GM21381 (cell line): ENCODE results near the gene GRIN2A.

Source experiments
- ATAC-seq: cut with Tn5 transposase; IDR thresholded peaks from one replicate; pipeline ENCODE4 v1.9.1; 2021; ENCODE audit warnings: mild to moderate bottlenecking, moderate library complexity; ENCODE audit not compliant: unreplicated experiment

Gene GRIN2A

DNA sequence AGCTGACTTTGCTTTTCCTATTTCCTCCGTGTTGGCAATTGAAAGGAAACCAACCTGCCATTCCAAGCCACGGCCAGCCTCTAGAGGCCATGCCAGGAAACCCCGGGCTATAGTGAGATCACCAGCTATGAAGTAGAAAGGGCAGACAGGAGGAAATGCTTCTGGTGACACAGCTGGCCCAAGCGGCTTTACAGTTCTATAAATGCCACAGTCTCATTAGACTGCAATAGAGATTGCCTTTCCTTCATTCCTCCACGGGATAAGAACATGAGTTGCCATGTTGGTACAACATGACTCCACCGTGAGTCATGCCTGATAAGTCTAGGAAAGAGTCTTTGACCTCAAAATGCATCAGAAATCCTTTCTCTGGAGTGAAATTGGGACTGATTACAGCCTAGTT lies 384.9 kb downstream of the GRIN2A start:
- ATAC-seq = no peak

DNA sequence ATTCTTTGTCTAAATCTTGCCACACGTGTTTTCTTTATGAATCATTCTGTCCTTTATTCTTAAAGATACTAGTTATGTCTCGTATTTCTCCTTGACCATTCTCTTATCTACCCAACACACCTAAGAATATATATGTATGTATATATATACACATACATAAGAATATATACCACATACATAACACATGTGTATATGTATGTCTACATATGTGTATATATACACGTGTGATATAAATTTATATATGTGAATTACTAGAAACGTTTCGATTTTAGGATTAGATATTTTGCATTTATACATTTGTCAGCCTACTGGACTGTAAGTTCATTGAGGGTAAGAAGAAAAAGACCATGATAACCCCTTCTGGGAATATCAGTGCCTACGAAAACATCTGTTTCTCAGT lies 388.6 kb downstream of the GRIN2A start:
- no peak for ATAC-seq

DNA sequence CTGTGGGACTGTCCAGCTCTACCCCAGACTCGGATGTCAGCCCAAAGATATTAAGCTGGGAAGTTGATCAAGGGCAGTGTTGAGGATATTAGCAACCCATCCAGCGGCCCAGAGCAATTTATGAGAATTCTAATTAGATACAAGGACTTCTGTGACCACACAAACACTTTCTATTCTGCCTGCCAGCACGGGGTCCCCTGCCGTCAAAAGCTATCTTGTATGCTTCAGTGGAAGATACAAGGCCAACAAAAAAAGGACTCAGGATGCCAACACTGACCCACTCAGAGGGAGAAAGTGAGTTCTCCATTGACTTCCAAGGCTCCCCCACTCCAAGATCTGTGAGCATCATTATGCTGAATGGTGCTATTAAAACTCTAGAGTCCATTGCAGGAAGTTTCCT lies 390.7 kb downstream of the GRIN2A start:
- ATAC-seq = no peak

DNA sequence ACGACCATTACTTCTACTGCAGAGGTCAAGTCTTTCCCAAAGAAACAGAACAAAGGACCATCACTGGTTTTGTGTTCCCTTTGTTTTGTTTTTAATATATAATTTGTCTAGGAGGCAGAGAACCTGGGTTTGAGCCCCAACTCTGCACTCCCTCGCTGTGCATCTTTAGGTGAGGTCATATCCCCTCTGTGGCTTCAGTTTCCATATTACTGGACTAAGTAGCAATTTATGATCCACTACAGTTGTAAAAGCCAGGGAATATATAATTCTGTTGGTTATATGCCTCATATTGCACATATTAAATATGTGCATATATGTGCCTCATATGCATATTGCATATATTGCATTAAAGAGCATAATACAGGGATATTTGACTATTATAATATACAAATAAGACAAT lies 392.0 kb downstream of the GRIN2A start:
- no peak for ATAC-seq

DNA sequence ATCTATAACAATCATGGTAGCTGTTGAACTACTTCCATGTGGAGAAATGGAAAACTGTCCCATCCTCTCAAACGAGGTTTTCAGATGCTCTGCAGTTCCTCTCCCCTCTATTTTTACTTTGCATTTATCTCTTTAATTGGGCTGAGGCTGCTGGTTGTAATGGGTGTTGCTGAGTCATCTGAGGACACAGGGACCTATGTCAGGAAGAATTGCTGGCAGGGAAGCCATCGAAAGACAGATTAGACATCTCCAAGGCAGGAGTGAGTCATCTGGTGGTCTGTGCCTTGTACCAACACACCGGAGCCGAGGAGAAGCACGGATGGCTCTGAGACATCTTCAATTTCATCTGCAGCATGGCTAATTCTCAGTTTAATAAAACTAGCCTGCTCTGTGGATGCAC lies 394.5 kb downstream of the GRIN2A start:
- ATAC-seq = no peak

DNA sequence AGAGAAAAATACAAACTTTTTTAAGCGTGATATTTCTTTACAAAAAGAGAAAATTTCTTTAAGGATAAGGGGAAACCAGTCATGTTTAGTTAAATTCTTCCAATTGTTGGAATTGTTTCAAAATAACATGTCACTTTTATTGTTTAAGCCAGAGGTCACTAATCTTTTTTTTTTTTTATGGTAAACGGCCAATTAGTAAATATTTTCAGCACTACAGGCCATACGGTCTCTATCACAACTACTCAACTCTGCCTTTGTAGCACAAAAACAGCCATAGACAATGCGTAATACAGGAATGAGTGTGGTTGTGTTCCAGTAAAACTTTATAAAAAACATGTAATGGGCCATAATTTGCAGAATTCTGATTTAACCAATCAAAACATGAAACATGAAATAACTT lies 401.4 kb downstream of the GRIN2A start:
- no peak for ATAC-seq

DNA sequence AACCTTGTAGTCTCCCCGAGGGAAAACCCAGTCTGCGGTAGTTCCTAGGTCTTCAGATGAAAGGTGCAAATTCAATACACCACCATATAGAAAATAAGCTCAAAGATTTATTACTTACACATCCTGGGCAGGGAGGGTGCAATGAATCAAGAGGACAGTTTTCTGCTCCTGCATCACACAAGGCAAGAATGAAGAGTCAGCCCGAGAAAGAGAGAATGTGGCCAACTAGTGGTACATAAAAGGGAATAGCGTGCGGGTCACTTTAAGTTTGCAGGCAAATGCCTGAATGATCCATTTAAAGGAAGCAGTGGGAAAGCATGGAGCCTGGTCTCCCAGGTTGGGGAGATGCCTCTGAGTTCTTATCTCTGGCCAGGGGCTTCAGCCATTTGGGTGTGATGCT lies 403.4 kb downstream of the GRIN2A start:
- no peak for ATAC-seq

DNA sequence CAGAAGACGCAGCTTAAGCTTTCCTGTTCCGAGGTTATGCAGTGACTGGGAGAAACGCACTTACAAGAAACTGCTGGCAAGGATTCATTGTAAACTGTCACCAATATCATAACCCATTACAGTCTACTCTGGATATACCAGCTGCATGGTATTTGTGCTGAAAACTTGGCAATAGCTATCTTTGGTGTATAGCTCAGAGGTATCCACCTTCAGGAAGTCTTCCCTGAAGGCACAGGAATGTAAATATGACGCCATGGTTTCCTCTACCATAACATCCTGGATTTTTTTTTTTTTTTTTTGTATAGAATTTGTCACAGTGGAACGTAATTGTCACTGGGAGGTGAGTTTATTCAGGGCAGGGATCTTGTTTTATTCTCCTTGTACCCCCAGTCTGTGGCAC lies 406.2 kb downstream of the GRIN2A start:
- ATAC-seq = no peak

DNA sequence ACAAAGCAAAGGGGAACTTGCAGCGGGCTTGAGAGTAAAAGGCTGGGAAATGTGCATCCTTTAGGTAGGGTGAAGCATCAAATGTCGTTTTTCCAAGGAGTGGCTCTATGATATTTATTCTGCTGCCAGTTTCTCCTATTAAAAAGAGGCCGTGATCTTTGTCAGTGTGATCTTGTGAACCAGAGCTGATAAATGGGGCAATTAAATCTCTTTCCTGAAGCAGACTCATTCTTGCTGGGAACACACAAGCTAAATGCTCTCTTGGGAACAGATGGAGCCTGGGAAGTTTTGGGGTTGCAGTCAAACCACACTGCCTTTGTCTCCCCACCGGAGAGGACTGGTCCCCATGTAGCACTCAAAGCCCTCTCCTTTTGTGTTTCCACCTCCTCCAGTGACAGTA lies 408.9 kb downstream of the GRIN2A start:
- ATAC-seq = no peak

DNA sequence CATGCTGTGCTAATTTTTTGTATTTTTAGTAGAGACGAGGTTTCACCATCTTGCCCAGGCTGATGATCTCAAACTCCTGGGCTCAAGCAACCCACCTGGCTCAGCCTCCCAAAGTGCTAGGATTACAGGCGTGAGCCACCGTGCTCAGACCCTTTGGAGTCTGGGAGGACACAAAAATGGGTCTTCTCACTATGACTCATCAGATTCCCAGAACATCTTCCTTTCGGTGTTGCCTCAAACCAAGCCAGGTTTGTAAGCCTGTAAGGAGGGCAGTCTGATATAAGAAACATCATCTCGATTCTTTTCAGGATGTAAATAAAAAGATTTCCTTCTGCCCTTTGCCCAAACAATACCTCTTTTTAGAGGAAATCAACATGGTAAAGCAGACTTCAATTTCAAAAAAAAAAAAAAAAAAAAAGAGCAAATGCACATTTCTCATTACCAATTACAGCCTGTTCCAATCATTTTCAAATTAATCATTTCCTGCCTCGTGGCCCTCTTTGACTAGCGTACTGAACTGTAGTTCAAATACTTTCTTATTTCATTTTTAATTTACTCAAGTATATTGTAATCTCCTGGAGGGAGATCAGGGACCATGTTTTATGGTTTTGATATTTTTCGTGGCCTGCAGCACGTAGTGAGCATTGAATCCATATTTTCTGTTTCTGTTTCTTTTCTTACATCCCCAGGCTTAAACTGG lies 409.6 kb downstream of the GRIN2A start:
- no peak for ATAC-seq

DNA sequence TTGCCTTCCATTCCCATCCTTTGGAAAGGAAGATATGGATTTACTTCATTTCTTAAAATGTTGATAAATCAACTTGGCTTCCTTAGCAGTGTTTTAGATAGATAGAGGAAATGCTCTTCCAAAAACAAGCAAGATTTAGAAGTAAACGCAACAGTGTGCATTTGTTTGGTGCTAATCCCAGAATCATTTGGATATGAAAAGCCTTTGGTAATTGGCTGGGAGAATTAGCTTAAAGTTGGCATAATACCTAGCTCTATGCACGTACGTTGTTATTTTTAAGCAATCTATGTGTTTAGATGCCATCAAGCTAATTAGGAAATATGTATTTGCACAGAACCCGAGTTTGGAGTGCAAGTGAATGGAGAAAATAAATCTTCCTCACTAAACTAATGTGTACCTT lies 415.3 kb downstream of the GRIN2A start:
- ATAC-seq = no peak

DNA sequence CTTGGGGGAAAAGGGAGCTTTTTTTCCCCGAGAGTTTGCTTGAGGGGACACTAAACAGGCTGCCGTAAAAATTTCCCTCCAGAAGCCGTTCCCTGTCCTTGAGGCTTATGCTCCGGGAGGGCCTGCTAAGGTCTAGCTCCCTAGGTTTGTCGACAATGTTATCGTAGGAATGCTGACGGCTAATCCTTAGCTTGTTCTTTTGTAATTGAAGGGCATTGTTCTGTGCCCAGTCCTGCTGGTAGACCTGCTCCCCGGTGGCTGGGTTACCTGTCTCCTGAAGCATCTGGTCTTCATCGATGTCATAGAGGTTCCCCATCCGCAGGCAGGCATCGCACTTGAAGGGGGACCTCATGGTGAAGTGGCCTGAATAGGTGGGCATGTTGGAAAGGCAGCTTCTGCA lies 418.7 kb downstream of the GRIN2A start:
- ATAC-seq = no peak

DNA sequence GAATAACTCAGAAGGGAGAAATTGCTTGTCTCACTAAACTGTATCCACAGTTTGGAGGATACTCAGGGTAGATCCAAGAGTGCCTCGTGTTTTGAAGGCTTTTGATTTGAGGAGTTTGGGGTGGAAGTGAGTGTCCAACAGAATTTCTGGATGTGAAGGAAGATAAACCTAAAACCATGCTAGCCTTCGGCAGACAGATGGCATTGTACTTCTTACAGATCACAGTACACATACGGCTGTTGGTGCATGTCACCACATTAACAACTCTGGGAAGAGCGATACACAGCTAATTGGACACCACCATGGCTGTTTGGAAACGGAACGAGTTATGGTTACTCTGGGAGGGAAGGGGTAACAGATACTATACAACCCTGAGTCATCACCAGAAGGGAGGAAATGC lies 420.4 kb downstream of the GRIN2A start:
- no peak for ATAC-seq

DNA sequence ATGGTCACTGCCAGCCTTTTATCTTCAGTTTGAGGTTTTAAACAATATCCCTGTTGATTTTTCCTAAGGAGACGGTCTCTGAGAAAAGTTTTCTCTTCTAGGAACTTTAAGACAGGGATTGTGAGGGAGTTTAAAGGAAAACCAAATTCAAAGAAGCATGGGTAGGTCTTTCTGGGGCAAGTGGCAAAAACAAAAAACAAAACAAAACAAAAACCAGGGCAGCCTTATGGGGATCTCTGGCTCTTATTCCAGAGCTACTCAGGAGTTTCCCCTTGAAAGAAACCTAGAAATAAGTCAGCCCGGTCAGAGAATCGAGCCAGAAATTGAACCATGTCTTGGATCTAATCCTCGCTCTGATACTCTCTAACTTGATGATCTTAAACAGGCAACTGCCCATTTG lies 424.5 kb downstream of the GRIN2A start:
- ATAC-seq = no peak

DNA sequence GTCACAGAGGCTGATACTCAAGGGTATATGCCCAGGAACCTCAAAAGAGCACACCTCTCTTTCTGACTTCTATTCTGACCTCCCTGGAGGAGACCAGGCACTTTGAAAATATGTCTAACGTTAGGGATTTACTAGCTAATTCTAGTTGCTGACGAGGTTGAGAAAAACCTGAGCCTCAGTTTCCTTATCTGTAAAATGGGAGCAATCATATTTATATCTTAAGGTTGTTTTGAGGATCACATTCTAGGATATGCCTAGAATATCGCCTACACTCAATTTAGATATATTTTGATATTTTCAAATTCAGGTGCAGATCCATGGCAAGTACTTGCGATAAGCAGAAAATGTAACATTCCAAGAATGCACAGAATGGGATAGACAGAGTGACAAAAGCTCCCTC lies 425.8 kb downstream of the GRIN2A start:
- no peak for ATAC-seq

DNA sequence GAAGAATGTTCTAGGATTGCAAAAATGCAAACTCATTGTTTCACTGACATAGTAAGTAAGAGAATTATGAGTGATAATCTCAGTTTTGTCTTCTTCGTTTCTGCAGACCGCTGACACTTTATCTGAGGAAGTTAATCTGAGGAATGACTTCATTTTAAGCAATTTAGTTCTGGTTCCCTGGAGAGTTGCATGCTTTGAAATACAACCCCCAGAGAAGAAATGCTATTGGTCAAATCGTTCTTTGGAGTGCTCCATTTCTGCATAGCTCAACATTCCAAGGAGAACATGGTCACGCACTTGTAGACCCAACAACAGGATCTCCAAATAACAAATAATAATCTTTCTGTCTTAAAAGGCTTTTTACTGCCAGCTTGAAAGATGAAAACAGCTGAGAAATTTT lies 427.1 kb downstream of the GRIN2A start:
- ATAC-seq = no peak

DNA sequence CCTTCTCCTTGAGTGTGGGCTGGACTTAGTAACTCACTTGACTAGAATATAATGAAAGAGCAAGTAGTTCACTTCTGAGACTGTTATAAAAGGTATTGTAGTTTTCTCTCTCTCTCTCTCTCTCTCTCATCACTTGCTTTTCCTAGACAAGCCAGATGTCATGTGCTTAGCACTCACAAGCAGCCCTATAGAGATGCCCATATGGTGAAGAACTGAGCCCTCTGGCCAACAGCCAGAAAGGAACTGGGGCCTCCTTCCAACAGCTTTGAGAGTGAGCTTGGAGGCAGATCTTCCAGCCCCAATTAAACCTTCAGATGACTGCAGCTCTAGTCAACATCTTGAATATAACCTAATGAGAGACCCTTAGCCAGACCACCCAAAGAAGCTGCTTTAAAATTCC lies 440.5 kb downstream of the GRIN2A start:
- ATAC-seq = no peak

DNA sequence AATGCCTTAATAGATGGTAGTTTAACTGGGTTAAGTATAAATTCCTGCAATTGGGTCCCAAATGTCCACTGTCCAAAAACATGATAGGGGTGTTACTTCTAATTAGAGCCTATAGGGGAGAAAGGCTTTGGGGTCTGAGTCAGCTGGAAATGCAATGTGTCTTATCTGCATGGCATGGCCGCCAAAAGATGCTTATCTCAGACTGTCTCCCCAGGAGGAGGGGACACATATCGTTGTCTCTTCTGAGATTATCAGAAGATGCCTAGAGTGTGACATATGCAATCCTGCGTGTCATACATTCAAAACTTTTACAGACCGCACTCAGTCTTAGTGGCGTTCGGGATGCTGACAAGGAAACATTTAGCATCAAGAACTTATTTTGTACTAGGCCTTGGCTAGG lies 442.9 kb downstream of the GRIN2A start:
- no peak for ATAC-seq

DNA sequence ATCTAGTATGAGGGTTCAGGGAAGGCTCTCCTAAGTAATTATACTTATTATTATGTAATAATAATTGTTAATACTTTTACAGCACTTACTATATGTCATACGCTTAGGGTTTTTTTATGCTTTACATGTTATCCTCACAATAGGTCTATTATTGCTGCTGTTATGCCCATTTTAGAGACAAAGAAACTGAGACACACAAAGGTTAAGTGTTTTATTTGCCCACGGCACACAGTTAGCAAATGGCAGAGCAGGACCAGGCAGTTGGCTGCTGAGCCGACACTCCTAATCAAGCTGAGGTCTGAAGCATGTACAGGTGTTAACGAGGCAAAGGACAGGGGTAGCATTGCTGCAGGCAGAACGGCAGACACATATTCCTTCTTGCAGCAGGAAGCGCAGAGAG lies 443.5 kb downstream of the GRIN2A start:
- no peak for ATAC-seq

DNA sequence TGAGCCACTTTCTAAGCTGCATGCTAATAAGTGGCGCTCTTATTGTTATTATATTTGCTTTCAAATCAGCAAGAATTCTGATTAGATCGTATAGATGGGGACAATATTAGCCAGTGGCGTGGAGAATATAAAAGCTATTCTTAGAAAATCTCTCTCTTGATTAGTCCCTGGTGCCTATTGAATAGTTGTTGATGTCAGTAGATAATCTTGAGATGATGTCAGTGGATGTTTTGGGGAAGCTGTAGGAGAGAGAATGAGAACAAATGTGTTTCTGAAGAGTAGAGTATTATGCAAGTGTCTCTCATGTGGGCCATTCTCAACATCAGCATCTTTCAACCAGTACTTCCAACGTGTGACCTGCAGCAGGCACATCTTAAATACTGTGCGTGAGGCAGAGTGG lies 445.7 kb downstream of the GRIN2A start:
- no peak for ATAC-seq

DNA sequence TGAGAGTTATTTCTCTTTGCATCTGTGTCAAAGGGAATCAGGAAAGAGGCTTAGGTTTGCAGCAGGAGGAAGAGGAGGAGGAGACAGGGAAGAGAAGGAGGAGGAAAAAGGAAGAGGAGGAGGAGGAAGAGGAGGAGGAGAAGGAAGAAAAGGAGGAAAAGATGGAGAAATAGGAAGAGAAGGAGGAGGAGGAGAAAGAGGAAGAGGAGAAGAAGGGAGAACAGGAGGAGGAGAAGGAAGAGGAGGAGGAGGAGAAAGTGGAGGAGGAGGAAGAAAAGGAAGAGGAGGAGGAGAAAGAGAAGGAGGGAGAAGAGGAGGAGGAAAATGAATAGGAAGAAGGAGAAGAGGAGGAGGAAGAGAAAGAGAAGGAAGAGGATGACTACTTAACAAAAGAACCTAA lies 459.1 kb downstream of the GRIN2A start:
- ATAC-seq = no peak

DNA sequence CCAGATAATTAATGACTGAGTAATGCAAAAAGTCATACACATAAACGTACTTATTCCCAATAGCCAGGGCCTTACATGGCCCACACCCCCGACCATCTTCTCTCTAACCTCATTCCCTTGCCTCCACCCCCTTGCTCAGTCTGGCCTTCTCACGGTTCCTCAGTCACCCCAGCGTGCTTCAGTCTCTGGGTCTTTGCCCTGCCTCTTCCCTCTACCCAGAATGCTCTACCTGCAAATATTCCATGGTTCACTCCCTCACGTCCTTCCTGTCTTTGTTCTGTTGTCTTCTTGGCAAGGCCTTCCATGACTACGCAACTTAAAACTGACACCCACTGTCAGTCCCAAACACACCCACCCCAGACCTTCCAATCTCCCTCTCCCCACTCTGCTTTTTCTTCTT lies 468.3 kb downstream of the GRIN2A start:
- no peak for ATAC-seq

DNA sequence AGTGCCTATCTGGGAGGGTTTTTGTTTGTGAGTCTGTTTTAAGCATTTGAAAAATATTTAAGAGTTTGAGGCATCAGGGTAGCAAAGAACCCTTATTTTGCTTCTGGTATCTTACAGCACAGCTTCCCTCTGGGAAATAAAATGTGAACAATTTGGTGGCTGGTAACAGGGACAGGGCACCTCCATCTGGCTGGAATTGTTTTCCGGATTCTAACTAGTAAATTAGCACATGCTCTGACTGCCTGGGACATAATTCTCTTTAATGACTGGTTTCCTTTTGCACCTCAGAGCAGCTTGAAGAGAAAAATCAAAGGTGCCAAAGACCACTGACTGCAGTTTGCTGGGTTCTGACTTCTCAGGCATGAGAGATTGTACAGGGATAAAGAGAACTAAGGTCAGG lies 469.1 kb downstream of the GRIN2A start:
- no peak for ATAC-seq
